Nephron (organoid): ENCODE measurements around the gene TMEM106B.

Source experiments
- H3K27ac Mint-ChIP-seq, 3 experiments: 2 replicates each; pipeline ENCODE4 v1.8.0; 2020; ENCODE audit warnings: mixed read lengths in 3 of 3, mild to moderate bottlenecking in 2 of 3, moderate library complexity in 1 of 3
- H3K27me3 Mint-ChIP-seq: 2 replicates; pipeline ENCODE4 v1.8.0; 2021; ENCODE audit warnings: low read depth, mild to moderate bottlenecking, moderate library complexity, mixed read lengths
- H3K36me3 Mint-ChIP-seq: 2 replicates; pipeline ENCODE4 v1.8.0; 2020; ENCODE audit warnings: low read depth, mixed read lengths
- H3K4me1 Mint-ChIP-seq: 2 replicates; pipeline ENCODE4 v1.8.0; 2020; ENCODE audit warnings: mixed read lengths
- H3K4me3 Mint-ChIP-seq, 3 experiments: 2 replicates each; pipeline ENCODE4 v1.8.0; 2020; ENCODE audit warnings: mild to moderate bottlenecking in 3 of 3, mixed read lengths in 3 of 3, moderate library complexity in 2 of 3
- H3K9me3 Mint-ChIP-seq: 2 replicates; pipeline ENCODE4 v1.8.0; 2020; ENCODE audit warnings: mixed read lengths
- CTCF ChIP-seq, 3 experiments: fragments of 200-600 bp; sonication (generic); IDR thresholded peaks; one replicate each; pipeline ENCODE4 v1.5.0; 2021; ENCODE audit warnings: antibody characterized with exemption in 3 of 3; ENCODE audit not compliant: unreplicated experiment in 3 of 3

Gene TMEM106B

GRCh38 chr7:12233175-12233574 lies 22.1 kb downstream of the TMEM106B start:
- Mint-ChIP-seq H3K36me3 (peaks cover 59% of the 10 kb centered on the region), H3K27ac (no peak overlapping the region), H3K4me1 (no peaks in the 10 kb centered on the region)

GRCh38 chr7:12234334-12234865 lies 23.3 kb downstream of the TMEM106B start:
- peaks cover 17% of the 10 kb centered on the region for H3K9me3 Mint-ChIP-seq
- H3K27ac Mint-ChIP-seq: no peak overlapping the region
- TF ChIP-seq CTCF (IDR thresholded peaks at IDR 0.05; ENCODE audit: unreplicated experiment in 3 of 3): no peak
- H3K4me3 Mint-ChIP-seq: no peak overlapping the region
- H3K27me3 Mint-ChIP-seq: no peaks in the 10 kb centered on the region
- H3K36me3 Mint-ChIP-seq: peaks cover 62% of the 10 kb centered on the region
- no peaks in the 10 kb centered on the region for H3K4me1 Mint-ChIP-seq

More at GRCh38 chr7:12233175-12233574, 22.1 kb downstream of the TMEM106B start:
- Mint-ChIP-seq H3K9me3 (peaks cover 8% of the 10 kb centered on the region), H3K4me3 (no peak overlapping the region), H3K27me3 (no peaks in the 10 kb centered on the region)
- no peak for TF ChIP-seq CTCF (IDR thresholded peaks at IDR 0.05; ENCODE audit: unreplicated experiment in 3 of 3)

GRCh38 chr7:12235970-12236369 lies 24.9 kb downstream of the TMEM106B start:
- TF ChIP-seq CTCF (IDR thresholded peaks at IDR 0.05; ENCODE audit: unreplicated experiment in 3 of 3): no peak
- H3K36me3 Mint-ChIP-seq: peaks cover 66% of the 10 kb centered on the region
- H3K27me3 Mint-ChIP-seq: no peaks in the 10 kb centered on the region
- no peak overlapping the region for H3K27ac Mint-ChIP-seq
- no peaks in the 10 kb centered on the region for H3K4me1 Mint-ChIP-seq
- peaks cover 21% of the 10 kb centered on the region for H3K9me3 Mint-ChIP-seq
- no peak overlapping the region for H3K4me3 Mint-ChIP-seq

- Mint-ChIP-seq H3K4me3 (no peak overlapping the region), H3K36me3 (peaks cover 68% of the 10 kb centered on the region), H3K9me3 (peaks cover 21% of the 10 kb centered on the region), H3K27me3 (no peaks in the 10 kb centered on the region), H3K27ac (no peak overlapping the region), H3K4me1 (no peaks in the 10 kb centered on the region)
- TF ChIP-seq CTCF (IDR thresholded peaks at IDR 0.05; ENCODE audit: unreplicated experiment in 3 of 3): no peak
Measured at GRCh38 chr7:12237007-12237406, 25.9 kb downstream of the TMEM106B start.

- Mint-ChIP-seq H3K36me3 (peaks cover 51% of the 10 kb centered on the region), H3K4me1 (no peaks in the 10 kb centered on the region), H3K27me3 (no peaks in the 10 kb centered on the region), H3K27ac (no peak overlapping the region), H3K9me3 (peaks cover 21% of the 10 kb centered on the region), H3K4me3 (no peak overlapping the region)
- no peak for TF ChIP-seq CTCF (IDR thresholded peaks at IDR 0.05; ENCODE audit: unreplicated experiment in 3 of 3)
Measured at GRCh38 chr7:12239806-12240205, 28.7 kb downstream of the TMEM106B start.

GRCh38 chr7:12244129-12244528 lies 33.0 kb downstream of the TMEM106B start:
- TF ChIP-seq CTCF (IDR thresholded peaks at IDR 0.05; ENCODE audit: unreplicated experiment in 3 of 3): no peak
- Mint-ChIP-seq H3K27me3 (no peaks in the 10 kb centered on the region), H3K27ac (no peak overlapping the region), H3K36me3 (peaks cover 23% of the 10 kb centered on the region), H3K4me3 (no peak overlapping the region), H3K9me3 (peaks cover 6% of the 10 kb centered on the region), H3K4me1 (no peaks in the 10 kb centered on the region)
